ACC112 (cell line): ENCODE data around the gene ITPR2.

Experiments used
- H2AFZ ChIP-seq: fragments of 200-600 bp; sonication (generic); one replicate; pipeline ENCODE4 v1.6.0; 2017; ENCODE audit warnings: antibody characterized with exemption, low read length; ENCODE audit not compliant: unreplicated experiment
- H3K27ac ChIP-seq: fragments of 200-600 bp; sonication (generic); 2 replicates; pipeline ENCODE4 v1.5.1; 2014; ENCODE audit warnings: low read depth, mild to moderate bottlenecking, antibody characterized with exemption, low read length, moderate library complexity
- H3K27me3 ChIP-seq: fragments of 200-600 bp; sonication (generic); 2 replicates; pipeline ENCODE4 v1.6.1; 2014; ENCODE audit warnings: mild to moderate bottlenecking, antibody characterized with exemption, low read length, moderate library complexity, mixed read lengths; ENCODE audit not compliant: insufficient read depth
- H3K36me3 ChIP-seq: fragments of 200-600 bp; sonication (generic); 2 replicates; pipeline ENCODE4 v1.6.1; 2016; ENCODE audit warnings: mild to moderate bottlenecking, antibody characterized with exemption, low read length, moderate library complexity, mixed read lengths; ENCODE audit not compliant: insufficient read depth
- H3K4me1 ChIP-seq: fragments of 200-600 bp; sonication (generic); one replicate; pipeline ENCODE4 v1.6.1; 2016; ENCODE audit warnings: low read length, mixed read lengths; ENCODE audit not compliant: insufficient read depth, unreplicated experiment, control insufficient read depth
- H3K4me3 ChIP-seq: fragments of 200-600 bp; sonication (generic); 2 replicates; pipeline ENCODE4 v1.5.1; 2014; ENCODE audit warnings: mild to moderate bottlenecking, low read depth, low read length
- H3K79me2 ChIP-seq: fragments of 200-600 bp; sonication (generic); one replicate; pipeline ENCODE4 v1.6.0; 2016; ENCODE audit warnings: low read length; ENCODE audit not compliant: control insufficient read depth, unreplicated experiment, insufficient read depth

ITPR2 gene

DNA sequence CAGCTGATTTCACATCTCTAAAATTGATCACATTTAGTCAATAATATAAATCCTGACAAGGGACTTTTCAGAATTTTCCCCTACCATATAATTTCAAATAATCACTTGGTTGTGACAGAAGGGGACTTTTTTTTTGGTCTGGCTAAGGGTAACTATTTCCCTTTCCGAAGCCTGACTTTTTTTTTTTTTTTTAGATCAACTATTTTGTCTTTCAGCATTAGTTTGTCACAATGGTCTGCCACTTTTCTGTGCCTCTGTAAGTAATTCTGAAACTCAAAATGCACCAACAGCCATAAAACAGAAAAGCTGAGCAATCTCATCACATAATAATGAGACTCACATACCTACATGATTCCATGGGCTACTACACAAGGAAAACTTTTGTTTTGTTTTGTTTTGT is 371.2 kb downstream of the ITPR2 start:
- no peak overlapping the region for H2AFZ ChIP-seq
- no peak overlapping the region for H3K4me3 ChIP-seq
- no peak overlapping the region for H3K27ac ChIP-seq
- H3K36me3 ChIP-seq: no peaks in the 10 kb centered on the region
- no peaks in the 10 kb centered on the region for H3K27me3 ChIP-seq
- H3K4me1 ChIP-seq: no peaks in the 10 kb centered on the region
- no peaks in the 10 kb centered on the region for H3K79me2 ChIP-seq

DNA sequence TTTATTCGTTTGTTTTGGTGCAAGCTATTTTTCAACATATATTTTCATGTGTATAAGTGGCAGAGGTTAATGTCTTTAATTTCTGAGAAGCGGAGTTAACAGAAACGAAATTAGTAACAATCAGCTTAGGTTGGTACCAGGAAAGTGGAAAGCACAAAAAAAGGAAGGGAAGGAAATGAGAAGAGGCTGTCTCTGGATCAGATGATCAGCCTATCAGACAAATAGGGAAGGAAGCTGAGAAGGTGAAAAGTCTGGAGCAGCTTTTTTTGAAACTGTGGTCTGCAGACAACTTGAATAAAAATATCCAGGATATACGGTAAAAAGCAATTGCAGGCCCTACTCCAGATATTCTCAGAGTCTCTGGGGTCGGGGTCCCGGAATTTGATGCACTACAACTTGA is 372.6 kb downstream of the ITPR2 start:
- H3K27ac ChIP-seq: no peak overlapping the region
- H3K27me3 ChIP-seq: no peaks in the 10 kb centered on the region
- H3K36me3 ChIP-seq: no peaks in the 10 kb centered on the region
- no peaks in the 10 kb centered on the region for H3K4me1 ChIP-seq
- no peak overlapping the region for H2AFZ ChIP-seq
- no peak overlapping the region for H3K4me3 ChIP-seq
- no peaks in the 10 kb centered on the region for H3K79me2 ChIP-seq

DNA sequence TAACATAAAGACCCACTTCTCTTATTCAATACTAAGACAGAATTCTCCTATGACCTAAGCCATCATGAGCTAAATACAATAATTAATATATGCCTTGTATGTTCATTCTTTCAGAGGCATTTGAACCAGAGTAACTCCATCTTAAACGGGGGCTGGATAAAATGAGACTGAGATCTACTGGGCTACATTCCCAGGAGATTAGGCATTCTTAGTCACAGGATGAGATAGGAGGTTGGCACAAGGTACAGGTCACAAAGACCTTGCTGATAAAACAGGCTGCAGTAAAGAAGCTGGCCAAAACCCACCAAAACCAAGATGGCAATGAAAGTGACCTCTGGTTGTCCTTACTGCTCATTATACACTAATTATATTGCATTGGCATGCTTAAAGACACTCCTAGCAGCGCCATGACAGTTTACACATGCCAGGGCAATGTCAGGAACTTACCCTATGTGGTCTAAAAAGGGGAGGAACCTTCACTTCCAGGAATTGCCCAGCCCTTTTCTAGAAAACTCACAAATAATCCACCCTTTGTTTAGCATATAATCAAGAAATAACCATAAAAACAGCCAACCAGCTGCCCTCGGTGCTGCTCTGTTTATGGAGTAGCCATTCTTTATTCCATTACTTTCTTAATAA is 376.9 kb downstream of the ITPR2 start:
- Histone ChIP-seq H3K79me2 (no peaks in the 10 kb centered on the region), H3K27ac (no peak overlapping the region), H3K27me3 (no peaks in the 10 kb centered on the region), H2AFZ (no peak overlapping the region), H3K4me1 (no peaks in the 10 kb centered on the region), H3K36me3 (no peaks in the 10 kb centered on the region), H3K4me3 (no peak overlapping the region)

DNA sequence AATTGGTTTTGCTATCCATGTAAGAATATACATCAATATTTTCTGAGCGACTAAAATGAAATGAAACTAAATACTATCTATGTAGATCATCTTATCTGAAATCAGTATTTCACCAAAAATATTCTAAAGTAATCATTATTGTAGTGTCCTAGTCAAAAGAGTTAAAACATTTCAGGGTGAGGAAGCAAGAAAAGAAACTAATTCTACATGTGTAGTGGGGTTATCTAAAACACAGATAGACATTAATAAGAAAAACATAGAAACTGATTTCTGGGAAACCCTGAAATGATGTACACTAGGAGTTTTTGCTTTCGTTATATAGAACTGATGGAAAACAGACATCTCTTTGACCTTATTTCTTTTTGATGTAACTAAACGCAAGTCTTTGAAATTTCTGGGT is 379.7 kb downstream of the ITPR2 start:
- Histone ChIP-seq H3K79me2 (no peaks in the 10 kb centered on the region), H3K4me3 (no peak overlapping the region), H2AFZ (no peak overlapping the region), H3K36me3 (no peaks in the 10 kb centered on the region), H3K27ac (no peak overlapping the region), H3K27me3 (no peaks in the 10 kb centered on the region), H3K4me1 (no peaks in the 10 kb centered on the region)

DNA sequence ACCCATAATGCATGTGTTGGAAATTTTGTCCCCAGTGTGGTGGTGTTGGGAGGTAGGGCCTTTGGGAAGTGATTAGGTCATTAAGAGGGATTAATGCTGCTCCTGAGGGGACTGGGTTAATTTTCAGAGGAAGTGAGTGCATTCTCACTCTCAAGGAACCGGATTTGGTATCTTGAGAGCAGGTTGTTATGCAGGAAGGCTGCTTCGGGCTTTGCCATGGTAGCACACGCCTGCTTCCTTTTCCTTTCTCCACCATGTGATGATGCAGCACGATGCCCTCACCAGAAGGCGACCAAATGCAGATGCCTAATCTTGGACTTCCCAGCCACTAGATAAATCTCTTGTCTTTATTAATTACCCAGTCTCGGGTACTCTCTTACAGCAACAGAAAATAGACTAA is 380.5 kb downstream of the ITPR2 start:
- Histone ChIP-seq H2AFZ (no peak overlapping the region), H3K79me2 (no peaks in the 10 kb centered on the region), H3K27ac (no peak overlapping the region), H3K36me3 (no peaks in the 10 kb centered on the region), H3K4me1 (no peaks in the 10 kb centered on the region), H3K27me3 (no peaks in the 10 kb centered on the region), H3K4me3 (no peak overlapping the region)

DNA sequence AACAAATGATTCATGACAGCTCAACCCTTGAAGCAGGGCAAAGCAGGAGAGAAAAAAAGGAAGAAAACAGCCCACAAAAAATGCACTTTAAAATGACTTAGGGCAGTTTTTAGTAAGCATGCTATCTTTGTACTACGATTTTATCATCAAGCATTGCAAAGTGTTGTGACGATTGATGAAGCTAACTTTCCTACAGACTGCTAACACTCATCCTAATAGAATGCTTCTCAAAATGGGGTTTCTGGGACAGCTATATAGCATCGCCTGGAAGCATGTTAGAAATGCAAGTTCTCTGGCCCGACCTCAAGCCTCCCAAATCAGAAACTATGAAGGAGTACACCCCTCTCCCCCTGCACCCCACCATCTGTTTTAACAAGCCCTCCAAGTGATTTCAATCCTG is 381.2 kb downstream of the ITPR2 start:
- Histone ChIP-seq H3K27me3 (no peaks in the 10 kb centered on the region), H3K27ac (no peak overlapping the region), H3K4me3 (no peak overlapping the region), H3K36me3 (no peaks in the 10 kb centered on the region), H3K79me2 (no peaks in the 10 kb centered on the region), H3K4me1 (no peaks in the 10 kb centered on the region), H2AFZ (no peak overlapping the region)

DNA sequence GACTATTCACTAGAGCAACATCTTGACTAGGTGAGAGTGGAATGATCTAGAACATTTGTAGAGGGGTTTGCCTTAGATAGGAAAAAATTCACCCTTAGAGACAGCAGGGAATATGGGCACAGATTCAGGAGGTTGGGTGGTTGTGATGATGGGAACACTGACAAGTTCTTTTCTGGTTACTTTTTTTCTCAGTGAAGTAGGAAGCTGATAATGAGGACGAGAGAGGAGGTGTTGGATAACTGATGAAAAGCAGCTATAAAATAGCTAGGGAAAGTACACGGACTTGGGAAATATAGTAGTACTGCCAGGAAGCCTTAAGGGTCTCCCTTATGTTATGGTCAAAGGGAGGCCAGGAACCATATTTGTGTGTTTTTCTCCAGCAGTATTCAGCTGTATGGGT is 387.1 kb downstream of the ITPR2 start:
- Histone ChIP-seq H3K4me1 (no peaks in the 10 kb centered on the region), H3K4me3 (no peak overlapping the region), H3K79me2 (no peaks in the 10 kb centered on the region), H3K27me3 (no peaks in the 10 kb centered on the region), H3K27ac (no peak overlapping the region), H2AFZ (no peak overlapping the region), H3K36me3 (no peaks in the 10 kb centered on the region)

DNA sequence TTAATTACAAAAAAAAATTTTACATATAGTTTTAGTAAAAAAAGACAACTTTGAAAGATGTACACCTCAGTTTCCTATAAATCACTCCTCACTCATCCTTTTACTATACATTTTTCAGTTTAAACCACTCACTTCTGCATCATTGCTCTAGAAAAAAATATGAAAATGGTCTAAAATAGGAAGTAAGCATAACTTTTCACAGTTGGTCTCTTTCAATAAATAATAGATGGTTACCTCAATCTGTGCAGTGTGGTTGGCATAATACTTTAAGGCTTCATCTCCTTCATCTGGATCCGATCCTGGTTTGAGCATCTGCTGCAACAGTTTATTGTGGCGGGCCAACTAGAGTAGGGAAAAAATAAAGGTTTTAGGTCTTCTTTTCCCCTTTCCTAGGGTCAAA is 389.7 kb downstream of the ITPR2 start:
- no peaks in the 10 kb centered on the region for H3K27me3 ChIP-seq
- no peaks in the 10 kb centered on the region for H3K4me1 ChIP-seq
- no peak overlapping the region for H3K27ac ChIP-seq
- no peak overlapping the region for H3K4me3 ChIP-seq
- no peak overlapping the region for H2AFZ ChIP-seq
- no peaks in the 10 kb centered on the region for H3K36me3 ChIP-seq
- no peaks in the 10 kb centered on the region for H3K79me2 ChIP-seq

DNA sequence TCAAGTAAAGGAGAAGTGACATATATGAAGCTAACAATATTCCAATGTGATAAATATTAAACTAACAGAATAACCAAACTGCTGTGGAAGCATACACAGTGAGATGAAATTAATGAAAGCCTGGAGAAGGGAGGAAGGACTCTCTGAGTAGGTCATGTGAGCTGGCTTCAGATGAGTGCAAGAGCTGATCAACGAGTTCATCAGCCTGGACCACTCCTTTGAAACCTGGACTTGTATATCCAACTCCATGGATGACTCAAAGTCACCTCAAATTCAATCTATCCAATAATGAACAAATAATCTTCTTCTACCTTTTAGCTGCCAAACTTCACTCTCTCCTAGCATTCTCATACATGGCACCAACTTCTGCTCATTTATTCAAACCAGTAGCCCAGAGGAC is 391.6 kb downstream of the ITPR2 start:
- Histone ChIP-seq H3K27me3 (no peaks in the 10 kb centered on the region), H3K4me3 (no peak overlapping the region), H3K79me2 (no peaks in the 10 kb centered on the region), H3K27ac (no peak overlapping the region), H3K4me1 (no peaks in the 10 kb centered on the region), H3K36me3 (no peaks in the 10 kb centered on the region), H2AFZ (no peak overlapping the region)

DNA sequence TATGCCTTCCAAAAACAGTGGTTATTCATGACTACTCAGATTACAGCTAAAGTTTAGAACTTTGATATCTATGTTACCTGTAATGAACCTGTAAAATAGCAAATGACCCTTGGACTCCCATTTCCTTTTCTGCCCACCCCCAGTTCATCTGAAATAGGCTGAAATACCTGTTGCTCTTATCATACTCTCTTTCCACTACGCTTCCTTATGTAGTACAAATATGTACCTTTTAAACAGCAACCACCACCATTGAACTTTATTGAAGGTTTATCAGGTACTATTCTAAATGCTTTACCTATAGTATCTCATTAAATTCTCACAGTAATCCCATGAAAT is 398.0 kb downstream of the ITPR2 start:
- H2AFZ ChIP-seq: no peak overlapping the region
- no peaks in the 10 kb centered on the region for H3K79me2 ChIP-seq
- no peak overlapping the region for H3K4me3 ChIP-seq
- H3K36me3 ChIP-seq: no peaks in the 10 kb centered on the region
- H3K4me1 ChIP-seq: no peaks in the 10 kb centered on the region
- H3K27me3 ChIP-seq: no peaks in the 10 kb centered on the region
- H3K27ac ChIP-seq: no peak overlapping the region

DNA sequence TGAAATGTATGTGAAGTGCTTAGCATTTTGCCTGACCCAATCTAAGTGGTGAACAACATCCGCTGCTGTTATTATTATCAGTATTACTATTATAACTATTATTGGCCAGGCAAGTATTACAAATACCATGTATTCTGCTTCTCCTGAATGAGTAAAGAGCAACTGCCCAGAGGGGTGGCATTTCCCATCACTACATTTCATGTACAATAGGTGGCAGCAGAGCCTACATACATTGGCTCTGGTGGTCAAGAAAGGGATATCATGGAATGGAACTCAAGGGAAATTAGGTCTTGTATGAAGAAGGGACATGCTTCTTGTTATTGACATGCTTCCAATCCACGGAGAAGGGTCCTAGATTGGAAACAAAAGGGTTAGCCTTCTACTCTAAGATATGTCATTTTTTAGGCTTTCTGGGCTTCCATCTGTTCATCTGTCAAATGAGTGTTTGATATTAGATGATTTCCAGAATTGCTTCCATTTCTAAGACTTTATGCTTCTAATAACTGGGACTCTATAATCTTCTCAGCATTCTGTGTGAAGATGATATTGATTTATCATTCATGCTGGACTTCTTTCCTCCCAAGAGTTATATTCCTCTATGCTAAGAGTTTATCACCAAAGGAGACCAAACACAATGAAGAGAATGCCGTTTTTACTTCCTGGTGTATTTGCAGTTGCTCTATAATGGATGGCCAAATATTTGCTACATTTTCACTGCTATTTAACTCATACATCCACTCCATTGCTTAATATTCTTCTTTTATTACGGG is 398.5 kb downstream of the ITPR2 start:
- Histone ChIP-seq H3K36me3 (no peaks in the 10 kb centered on the region), H3K27ac (no peak overlapping the region), H3K79me2 (no peaks in the 10 kb centered on the region), H2AFZ (no peak overlapping the region), H3K4me1 (no peaks in the 10 kb centered on the region), H3K4me3 (no peak overlapping the region), H3K27me3 (no peaks in the 10 kb centered on the region)
